SK-N-SH (cell line): ENCODE data around the gene ZNF593OS. TPM values are rescaled to one million over a fixed set of nuclear protein-coding genes. Genes with fewer than 3 reads are reported as not detected.
A peak's percentile ranks its signal among the peaks of the same experiment; 100 is the strongest.

Source experiments
- CTCF ChIA-PET: fragments of 300-600, 350-600 bp; formaldehyde crosslinking; extraction: SDS; loops from one replicate; lab custom pipeline; 2021; lab: Yijun Ruan, JAX
- POLR2A ChIA-PET: fragments of 350-600 bp; sonication (Branson Sonifier 250); formaldehyde crosslinking; extraction: SDS; loops from one replicate; lab custom pipeline; 2020; ENCODE audit warnings: antibody characterized with exemption, inconsistent platforms; lab: Yijun Ruan, JAX
- DNase-seq: peaks from one replicate; pipeline ENCODE4 v3.0.0; 2012
- H2AFZ ChIP-seq: fragments of 200-600 bp; sonication (generic); 2 replicates; pipeline ENCODE4 v1.8.1; 2016; ENCODE audit warnings: antibody characterized with exemption, mild to moderate bottlenecking, low read depth
- H3F3A ChIP-seq: fragments of 200-600 bp; sonication (generic); replicated peaks from 2 replicates; pipeline ENCODE3; 2016; ENCODE audit warnings: antibody characterized with exemption, mild to moderate bottlenecking; ENCODE audit not compliant: insufficient read depth
- H3K27ac ChIP-seq, 2 experiments: fragments of 200-500 bp in 1 of 2; fragments of 200-600 bp in 1 of 2; sonication (Bioruptor generic) in 1 of 2; sonication (generic), shearing (Covaris generic) in 1 of 2; 2 replicates each; pipeline versions ENCODE4 v1.5.1 to v1.6.1; 2014 to 2016; ENCODE audit warnings: low read depth in 2 of 2, inconsistent platforms in 1 of 2, low read length in 1 of 2, mild to moderate bottlenecking in 1 of 2, mixed read lengths in 1 of 2
- H3K27me3 ChIP-seq: fragments of 200-600 bp; sonication (generic), shearing (Covaris generic); 2 replicates; pipeline ENCODE4 v1.6.1; 2016; ENCODE audit warnings: mixed run types; ENCODE audit not compliant: insufficient read depth
- H3K36me3 ChIP-seq, 2 experiments: fragments of 200-500 bp in 1 of 2; fragments of 200-600 bp in 1 of 2; sonication (Bioruptor generic) in 1 of 2; sonication (generic) in 1 of 2; replicated peaks in 1 of 2; 2 replicates each; pipeline versions ENCODE3 to v1.5.1; 2014 to 2016; ENCODE audit warnings: low read length in 1 of 2, mild to moderate bottlenecking in 1 of 2; ENCODE audit not compliant: insufficient read depth in 2 of 2, control insufficient read depth in 1 of 2
- H3K4me1 ChIP-seq, 2 experiments: fragments of 200-500 bp in 1 of 2; fragments of 200-600 bp in 1 of 2; sonication (Bioruptor generic) in 1 of 2; sonication (generic), shearing (Covaris generic) in 1 of 2; 2 replicates each; pipeline versions ENCODE4 v1.5.1 to v1.6.1; 2014 to 2016; ENCODE audit warnings: low read depth in 1 of 2, low read length in 1 of 2, mixed run types in 1 of 2; ENCODE audit not compliant: insufficient read depth in 2 of 2, control insufficient read depth in 1 of 2
- H3K4me2 ChIP-seq: fragments of 200-600 bp; sonication (generic), shearing (Covaris generic); 2 replicates; pipeline ENCODE4 v1.6.1; 2017; ENCODE audit warnings: mixed run types
- H3K4me3 ChIP-seq, 2 experiments: fragments of 200-500 bp in 1 of 2; fragments of 200-600 bp in 1 of 2; sonication (Bioruptor generic) in 1 of 2; sonication (generic), shearing (Covaris generic) in 1 of 2; 2 replicates each; pipeline versions ENCODE4 v1.5.1 to v1.8.1; 2014 to 2016; ENCODE audit warnings: low read depth in 2 of 2, inconsistent platforms in 1 of 2, low read length in 1 of 2, mild to moderate bottlenecking in 1 of 2, mixed read lengths in 1 of 2, moderate library complexity in 1 of 2
- H3K79me2 ChIP-seq: fragments of 200-600 bp; sonication (generic); 2 replicates; pipeline ENCODE4 v1.8.1; 2017; ENCODE audit warnings: mild to moderate bottlenecking; ENCODE audit not compliant: insufficient read depth
- H3K9ac ChIP-seq: fragments of 200-600 bp; sonication (generic); 2 replicates; pipeline ENCODE4 v1.6.1; 2017; ENCODE audit warnings: mixed run types
- H3K9me2 ChIP-seq: fragments of 200-600 bp; sonication (generic); 2 replicates; pipeline ENCODE4 v1.6.1; 2017; ENCODE audit warnings: mixed run types
- H3K9me3 ChIP-seq: fragments of 200-600 bp; sonication (generic); 2 replicates; pipeline ENCODE4 v1.6.1; 2017; ENCODE audit warnings: mixed run types, mild to moderate bottlenecking, moderate library complexity
- H4K20me1 ChIP-seq: fragments of 200-600 bp; sonication (generic); 2 replicates; pipeline ENCODE4 v1.6.1; 2017; ENCODE audit warnings: mild to moderate bottlenecking, mixed run types; ENCODE audit not compliant: insufficient read depth
- FOXM1 ChIP-seq: IDR thresholded peaks from 2 replicates; pipeline ENCODE4 v1.4.0; 2012; ENCODE audit warnings: low read depth, mild to moderate bottlenecking
- JUND ChIP-seq: IDR thresholded peaks from 2 replicates; pipeline ENCODE4 v1.4.0; 2012
- MEF2A ChIP-seq: IDR thresholded peaks from 2 replicates; pipeline ENCODE4 v1.4.0; 2012; ENCODE audit warnings: low read depth, borderline replicate concordance
- YY1 ChIP-seq: IDR thresholded peaks from 2 replicates; pipeline ENCODE4 v1.4.0; 2012; ENCODE audit warnings: low read depth, mild to moderate bottlenecking
- WGBS: methylation state at CpG from one replicate; pipeline ENCODE4 v1.1.6; 2017; ENCODE audit warnings: low lambda C conversion rate; 5-methylcytosine and 5-hydroxymethylcytosine counted together
- polyA plus RNA-seq, 3 experiments: library from polyadenylated mRNA; depleted of rRNA; stranded (reverse); fragments of >200 nt; gene quantifications; 2 replicates each; pipeline ENCODE4 v1.2.3, GENCODE V29; 2012
- TF ChIP-seq, protein P1 (sequence below): fragments of 200-600 bp; sonication (generic); IDR thresholded peaks from 2 replicates; pipeline ENCODE4 v1.6.1; 2017; ENCODE audit warnings: antibody characterized with exemption, mild to moderate bottlenecking, moderate library complexity
- TF ChIP-seq, protein P2 (sequence below): IDR thresholded peaks from 2 replicates; pipeline ENCODE4 v1.4.0; 2012; ENCODE audit warnings: low read depth, borderline replicate concordance

The ZNF593OS gene
- polyA plus RNA-seq, 1 of the 3 experiments (the other 2 are of a cell fraction) = not detected

DNA sequence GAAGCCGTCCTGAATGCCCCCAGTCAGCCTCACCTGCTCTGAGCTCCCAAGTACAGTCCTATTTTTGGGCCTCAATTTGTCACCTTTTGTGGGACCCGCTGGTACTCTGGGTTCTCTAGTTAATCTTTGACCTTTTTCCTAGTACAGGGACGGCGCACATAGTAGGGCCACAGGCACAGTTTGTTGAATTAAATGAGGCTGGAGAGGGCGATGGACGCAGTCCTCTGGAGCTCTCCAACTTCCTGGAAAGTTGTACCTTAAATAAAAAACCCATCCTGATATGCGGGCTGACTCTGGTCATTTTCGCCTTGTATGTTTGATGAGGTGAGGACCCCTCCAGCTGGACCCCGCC lies 8.0 kb downstream of the ZNF593OS start (continued):
- TF ChIP-seq, protein P1, sequence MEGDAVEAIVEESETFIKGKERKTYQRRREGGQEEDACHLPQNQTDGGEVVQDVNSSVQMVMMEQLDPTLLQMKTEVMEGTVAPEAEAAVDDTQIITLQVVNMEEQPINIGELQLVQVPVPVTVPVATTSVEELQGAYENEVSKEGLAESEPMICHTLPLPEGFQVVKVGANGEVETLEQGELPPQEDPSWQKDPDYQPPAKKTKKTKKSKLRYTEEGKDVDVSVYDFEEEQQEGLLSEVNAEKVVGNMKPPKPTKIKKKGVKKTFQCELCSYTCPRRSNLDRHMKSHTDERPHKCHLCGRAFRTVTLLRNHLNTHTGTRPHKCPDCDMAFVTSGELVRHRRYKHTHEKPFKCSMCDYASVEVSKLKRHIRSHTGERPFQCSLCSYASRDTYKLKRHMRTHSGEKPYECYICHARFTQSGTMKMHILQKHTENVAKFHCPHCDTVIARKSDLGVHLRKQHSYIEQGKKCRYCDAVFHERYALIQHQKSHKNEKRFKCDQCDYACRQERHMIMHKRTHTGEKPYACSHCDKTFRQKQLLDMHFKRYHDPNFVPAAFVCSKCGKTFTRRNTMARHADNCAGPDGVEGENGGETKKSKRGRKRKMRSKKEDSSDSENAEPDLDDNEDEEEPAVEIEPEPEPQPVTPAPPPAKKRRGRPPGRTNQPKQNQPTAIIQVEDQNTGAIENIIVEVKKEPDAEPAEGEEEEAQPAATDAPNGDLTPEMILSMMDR = no peak

DNA sequence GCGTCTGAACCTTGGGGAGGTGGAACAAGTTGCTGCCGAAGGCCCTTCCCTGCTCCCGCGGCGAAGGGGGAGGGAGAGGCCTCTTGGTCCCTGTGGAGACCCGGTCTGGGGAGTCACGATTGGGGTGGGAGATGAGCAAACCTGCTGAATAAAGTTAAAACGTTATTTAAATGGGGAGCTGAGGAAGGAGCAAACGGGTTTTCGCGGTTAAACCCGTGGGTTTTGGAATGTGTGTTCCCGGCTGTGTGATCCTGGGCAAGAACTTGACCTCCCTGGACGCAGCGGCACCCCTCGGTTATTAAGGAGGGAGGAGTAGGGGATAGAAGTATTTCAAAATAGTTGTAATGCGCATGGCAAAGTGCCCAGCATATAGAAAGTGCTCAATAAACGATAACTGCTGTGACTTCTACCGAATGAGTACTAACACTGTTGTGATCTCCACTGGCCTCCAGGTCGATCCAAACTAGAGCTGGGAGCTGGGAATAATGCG lies 9.4 kb downstream of the ZNF593OS start:
- no peak for DNase-seq
- peaks cover 0 to 23% of the 10 kb centered on the region in 2 experiments; a peak in 1 of 4 replicates for H3K4me1 ChIP-seq
- no peak overlapping the region for H3K9ac ChIP-seq
- CTCF ChIA-PET = interaction anchor here (0.9 to 13.7 kb wide), 7 partner anchors 15 to 160 kb away, joined by 3 to 131 read pairs (median 9); no protein-coding TSS in a partner anchor
- H3K27me3 ChIP-seq = no peaks in the 10 kb centered on the region
- TF ChIP-seq, protein P2, sequence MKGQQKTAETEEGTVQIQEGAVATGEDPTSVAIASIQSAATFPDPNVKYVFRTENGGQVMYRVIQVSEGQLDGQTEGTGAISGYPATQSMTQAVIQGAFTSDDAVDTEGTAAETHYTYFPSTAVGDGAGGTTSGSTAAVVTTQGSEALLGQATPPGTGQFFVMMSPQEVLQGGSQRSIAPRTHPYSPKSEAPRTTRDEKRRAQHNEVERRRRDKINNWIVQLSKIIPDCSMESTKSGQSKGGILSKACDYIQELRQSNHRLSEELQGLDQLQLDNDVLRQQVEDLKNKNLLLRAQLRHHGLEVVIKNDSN = no peak
- TF ChIP-seq YY1 (no peak), MEF2A (no peak)
- no peaks in the 10 kb centered on the region for H3K36me3 ChIP-seq
- POLR2A ChIA-PET = interaction anchor here (1.5 kb wide), 1 partner anchor 51 kb away, joined by 3 read pairs; the partner anchor contains the start of gene PDIK1L
- H3K27ac ChIP-seq = no peak overlapping the region
- no peaks in the 10 kb centered on the region for H3K9me2 ChIP-seq
- H3K79me2 ChIP-seq = no peaks in the 10 kb centered on the region
- H4K20me1 ChIP-seq = no peaks in the 10 kb centered on the region
- H2AFZ ChIP-seq = no peak overlapping the region
- WGBS = 76% methylated on average over 20 of the region's 21 CpGs
- no peak overlapping the region for H3K4me3 ChIP-seq
- H3F3A ChIP-seq = no peaks in the 10 kb centered on the region
- peak overlapping the region; percentile 33; the same call in 1 of the 2 replicates for H3K4me2 ChIP-seq
- no peaks in the 10 kb centered on the region for H3K9me3 ChIP-seq

DNA sequence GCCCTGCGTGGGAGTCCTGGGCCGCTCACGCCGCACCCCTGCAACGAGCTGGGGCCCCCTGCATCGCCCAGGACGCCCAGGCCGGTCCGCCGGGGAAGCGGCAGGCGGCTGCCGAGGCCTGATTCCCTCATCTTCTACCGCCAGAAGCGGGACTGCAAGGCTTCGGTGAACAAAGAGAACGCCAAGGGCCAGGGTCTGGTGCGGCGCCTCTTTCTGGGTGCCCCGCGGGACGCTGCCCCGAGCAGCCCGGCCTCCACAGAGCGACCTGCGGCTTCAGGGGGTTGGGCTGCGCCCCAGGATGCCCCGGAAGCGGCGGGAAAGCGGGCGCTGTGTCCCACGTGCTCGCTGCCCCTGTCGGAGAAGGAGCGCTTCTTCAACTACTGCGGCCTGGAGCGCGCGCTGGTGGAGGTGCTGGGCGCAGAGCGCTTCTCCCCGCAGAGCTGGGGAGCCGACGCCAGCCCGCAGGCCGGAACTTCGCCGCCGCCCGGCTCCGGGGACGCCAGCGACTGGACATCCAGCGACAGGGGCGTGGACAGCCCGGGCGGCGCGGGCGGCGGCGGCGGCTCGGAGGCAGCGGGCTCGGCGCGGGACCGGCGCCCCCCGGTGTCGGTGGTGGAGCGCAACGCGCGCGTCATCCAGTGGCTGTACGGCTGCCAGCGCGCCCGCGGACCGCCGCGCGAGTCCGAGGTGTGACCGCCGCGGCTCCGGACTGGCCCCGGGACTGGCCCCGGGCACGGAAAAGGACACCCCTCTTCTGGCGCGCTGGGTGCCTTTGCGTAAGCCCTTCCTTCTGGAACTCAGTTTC lies 10.0 kb downstream of the ZNF593OS start:
- H3K4me2 ChIP-seq = peak overlapping the region; percentile 33; the same call in 1 of the 2 replicates
- peak overlapping the region in 1 of 2 experiments; percentile 7; a peak in 1 of 4 replicates for H3K4me3 ChIP-seq
- H3K79me2 ChIP-seq = no peaks in the 10 kb centered on the region
- H3K27ac ChIP-seq = no peak overlapping the region
- WGBS = 21% methylated on average over 15 of the region's 98 CpGs
- no peaks in the 10 kb centered on the region for H3F3A ChIP-seq
- ChIA-PET CTCF (interaction anchor here (1.1 to 13.7 kb wide), 8 partner anchors 8 to 160 kb away, joined by 3 to 131 read pairs (median 8); partner anchors contain the start of genes CEP85 and ZNF593), POLR2A (interaction anchor here (1.5 kb wide), 1 partner anchor 50 kb away, joined by 3 read pairs; the partner anchor contains the start of gene PDIK1L)
- peaks cover 2 to 24% of the 10 kb centered on the region in 2 experiments; a peak in 1 of 4 replicates for H3K4me1 ChIP-seq
- no peak overlapping the region for H2AFZ ChIP-seq
- TF ChIP-seq JUND (no peak), FOXM1 (no peak)
- H3K36me3 ChIP-seq = no peaks in the 10 kb centered on the region
- H3K9ac ChIP-seq = no peak overlapping the region
- no peaks in the 10 kb centered on the region for H3K27me3 ChIP-seq
- peak; percentile 89 for DNase-seq
- no peaks in the 10 kb centered on the region for H4K20me1 ChIP-seq
- no peaks in the 10 kb centered on the region for H3K9me3 ChIP-seq
- no peaks in the 10 kb centered on the region for H3K9me2 ChIP-seq
